Adrenal gland (tissue), 12 donors: ENCODE data around the gene ADAT3. TPM values are rescaled to one million over a fixed set of nuclear protein-coding genes. Genes with fewer than 3 reads are reported as not detected.

Experiments
- DNase-seq, 7 donors: peaks; one replicate each; pipeline ENCODE4 v3.0.0-alpha.2; 2019 to 2020
- H3K27ac ChIP-seq, 5 donors: fragments of 200-600 bp; sonication (generic) in 4 of 5; 1 replicate in 3 of 5; 2 replicates in 2 of 5; pipeline versions ENCODE4 v1.5.1 to v1.8.0; 2016 to 2020; ENCODE audit warnings: mild to moderate bottlenecking in 1 of 5
- H3K27me3 ChIP-seq: fragments of 200-600 bp; 2 replicates; pipeline ENCODE4 v1.8.0; 2021
- H3K36me3 ChIP-seq, 2 donors: fragments of 200-600 bp; replicated peaks in 1 of 2; 1 replicate in 1 of 2; 2 replicates in 1 of 2; pipeline versions ENCODE4 v1.5.1 to v1.8.0; 2018 to 2022
- H3K4me1 ChIP-seq, 2 donors: fragments of 200-600 bp; replicated peaks in 1 of 2; 1 replicate in 1 of 2; 2 replicates in 1 of 2; pipeline versions ENCODE4 v1.5.1 to v1.8.0; 2018 to 2021
- H3K4me3 ChIP-seq, 4 donors: fragments of 200-600 bp; sonication (generic) in 3 of 4; one replicate each; pipeline ENCODE4 v1.5.1; 2016 to 2018
- H3K9me3 ChIP-seq, 3 donors: fragments of 200-600 bp; sonication (generic) in 1 of 3; replicated peaks in 1 of 3; 1 replicate in 2 of 3; 2 replicates in 1 of 3; pipeline versions ENCODE4 v1.5.1 to v1.8.0; 2016 to 2021
- POLR2A ChIP-seq, 2 donors: fragments of 450-650 bp; IDR thresholded peaks; one replicate each; pipeline ENCODE4 v1.6.1; 2017; ENCODE audit warnings: antibody characterized with exemption in 2 of 2, mild to moderate bottlenecking in 2 of 2, moderate library complexity in 1 of 2
- WGBS, 4 donors: extraction: QIAGEN DNeasy Blood & Tissue Kit in 2 of 4; methylation state at CpG; one replicate each; pipeline versions ENCODE4 v1.1.5 to v1.1.7; 2013 to 2017; 5-methylcytosine and 5-hydroxymethylcytosine counted together
- intact Hi-C, 2 donors: fragments of 100-400 bp; cut with DNase I; formaldehyde crosslinking; loops; one replicate each; pipeline versions ENCODE4 v1.14.1 to v1.15.0; 2022 to 2023
- polyA plus RNA-seq, 3 donors: library from polyadenylated mRNA; stranded (reverse); fragments of 200-250 nt in 2 of 3; fragments of 350-450 nt in 1 of 3; fragmentation: Illumina TruSeq in 1 of 3; extraction: RNeasy Lipid Tissue Mini Kit (QIAGEN cat#74804) in 1 of 3; gene quantifications; one replicate each; pipeline ENCODE4 v1.2.3, GENCODE V29; 2013 to 2014
- total RNA-seq, 9 donors: library from RNA; depleted of rRNA in 4 of 9; stranded (reverse); fragments of >200 nt in 4 of 9; fragments of 120-200 nt in 1 of 9; fragmentation: NEBNext Ultra II Directional in 1 of 9; extraction: Animal tissue kit (Norgen Biotek cat#: 25700) in 1 of 9; gene quantifications; one replicate each; pipeline versions ENCODE4 v1.1.0 to v1.2.4, GENCODE V29; 2013 to 2023
- TF ChIP-seq, protein P1 (sequence below), 6 experiments: fragments of 450-650 bp in 4 of 6; fragments of 200-600 bp in 2 of 6; sonication (generic) in 1 of 6; IDR thresholded peaks; 1 replicate in 5 of 6; 2 replicates in 1 of 6; pipeline versions ENCODE4 v1.5.1 to v1.8.0; 2016 to 2021; ENCODE audit warnings: antibody characterized with exemption in 6 of 6, mild to moderate bottlenecking in 2 of 6, moderate library complexity in 1 of 6
- donor health status: healthy with polysubstance abuse.
- donor health status: Bipolar disorder and iron deficiency.
- donor health status: DM: yes; HTN: yes; CAD: no.
- donor health status: DM: no; HTN: no; CAD: no.
- donor health status: DM: no; HTN: no; CAD: no.
- donor health status: DM: yes; HTN: yes; CAD: no.

The ADAT3 gene
- total and polyA plus RNA-seq, 12 donors: 1.7 to 29.6 (median 8.3) TPM; not detected in 1

DNA sequence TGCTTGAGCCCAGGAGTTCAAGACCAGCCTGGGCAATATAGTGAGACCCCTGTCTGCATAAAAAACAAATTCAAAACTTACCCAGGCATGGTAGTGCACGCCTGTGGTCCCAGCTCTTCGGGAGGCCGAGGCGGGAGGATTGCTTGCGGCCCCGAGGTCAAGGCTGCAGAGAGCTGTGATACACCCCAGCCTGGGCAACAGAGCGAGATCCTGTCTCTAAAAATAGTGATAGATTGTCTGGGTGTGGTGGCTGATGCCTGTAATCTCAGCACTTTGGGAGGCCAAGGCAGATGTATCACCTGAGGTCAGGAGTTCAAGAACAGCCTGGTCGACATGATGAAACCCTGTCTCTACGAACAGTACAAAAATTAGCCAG, 37.9 kb upstream of the ADAT3 start:
- 65 to 74% (median 67%) methylated on average over 4 to 9 of the region's 9 CpGs for WGBS, 4 donors

DNA sequence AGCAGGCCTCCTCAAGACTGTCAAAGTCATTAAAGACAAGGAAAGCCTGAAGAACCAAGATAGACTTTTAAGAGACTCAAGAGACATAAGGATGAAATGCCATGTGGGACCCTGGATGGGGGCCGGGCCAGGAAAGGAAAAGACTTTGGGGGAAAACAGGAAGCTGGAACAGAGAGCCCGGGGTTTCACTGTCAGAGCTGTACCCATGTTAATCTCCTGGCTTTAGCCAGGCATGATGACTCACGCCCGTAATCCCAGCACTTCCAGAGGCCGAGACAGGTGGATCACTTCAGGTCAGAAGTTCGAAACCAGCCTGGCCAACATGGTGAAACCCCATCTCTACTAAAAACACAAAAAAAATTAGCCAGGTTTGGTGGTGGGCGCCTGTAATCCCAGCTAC, 36.2 kb upstream of the ADAT3 start:
- 81 to 92% (median 87%) methylated on average over 7 of the region's 7 CpGs for whole genome bisulfite sequencing, 4 donors

More for the DNA sequence above, 37.9 kb upstream of the ADAT3 start:
- H3K4me3 ChIP-seq: no peak overlapping the region
- H3K36me3 ChIP-seq: no peaks in the 10 kb centered on the region
- no peak overlapping the region for H3K27ac ChIP-seq
- TF ChIP-seq, protein P1, sequence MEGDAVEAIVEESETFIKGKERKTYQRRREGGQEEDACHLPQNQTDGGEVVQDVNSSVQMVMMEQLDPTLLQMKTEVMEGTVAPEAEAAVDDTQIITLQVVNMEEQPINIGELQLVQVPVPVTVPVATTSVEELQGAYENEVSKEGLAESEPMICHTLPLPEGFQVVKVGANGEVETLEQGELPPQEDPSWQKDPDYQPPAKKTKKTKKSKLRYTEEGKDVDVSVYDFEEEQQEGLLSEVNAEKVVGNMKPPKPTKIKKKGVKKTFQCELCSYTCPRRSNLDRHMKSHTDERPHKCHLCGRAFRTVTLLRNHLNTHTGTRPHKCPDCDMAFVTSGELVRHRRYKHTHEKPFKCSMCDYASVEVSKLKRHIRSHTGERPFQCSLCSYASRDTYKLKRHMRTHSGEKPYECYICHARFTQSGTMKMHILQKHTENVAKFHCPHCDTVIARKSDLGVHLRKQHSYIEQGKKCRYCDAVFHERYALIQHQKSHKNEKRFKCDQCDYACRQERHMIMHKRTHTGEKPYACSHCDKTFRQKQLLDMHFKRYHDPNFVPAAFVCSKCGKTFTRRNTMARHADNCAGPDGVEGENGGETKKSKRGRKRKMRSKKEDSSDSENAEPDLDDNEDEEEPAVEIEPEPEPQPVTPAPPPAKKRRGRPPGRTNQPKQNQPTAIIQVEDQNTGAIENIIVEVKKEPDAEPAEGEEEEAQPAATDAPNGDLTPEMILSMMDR (IDR thresholded peaks at IDR 0.05): no peak
- no peak for TF ChIP-seq POLR2A (IDR thresholded peaks at IDR 0.05)
- H3K4me1 ChIP-seq: peaks cover 24 to 29% of the 10 kb centered on the region in 2 donors
- H3K9me3 ChIP-seq: no peaks in the 10 kb centered on the region
- no peak for DNase-seq
- H3K27me3 ChIP-seq: no peaks in the 10 kb centered on the region
- intact Hi-C loops: loop anchor here in 1 of 2 donors (10.0 kb wide), 1 partner anchor 57 kb away; no protein-coding TSS in a partner anchor

GRCh38 chr19:1871140-1871597, 34.0 kb upstream of the ADAT3 start:
- H3K27ac ChIP-seq: peak overlapping the region in 3 of 5 donors; percentile 41 to 47 (median 45)
- WGBS, 4 donors: 53 to 70% (median 59%) methylated on average over 1 to 15 of the region's 15 CpGs

More for the DNA sequence above, 36.2 kb upstream of the ADAT3 start:
- Histone ChIP-seq H3K27me3 (no peaks in the 10 kb centered on the region), H3K27ac (no peak overlapping the region), H3K4me1 (peaks cover 37 to 44% of the 10 kb centered on the region in 2 donors), H3K36me3 (no peaks in the 10 kb centered on the region), H3K9me3 (no peaks in the 10 kb centered on the region), H3K4me3 (no peak overlapping the region)
- intact Hi-C loops: loop anchor here in 1 of 2 donors (10.0 kb wide), 1 partner anchor 56 kb away; no protein-coding TSS in a partner anchor
- no peak for DNase-seq
- TF ChIP-seq POLR2A (IDR thresholded peaks at IDR 0.05): no peak
- TF ChIP-seq, protein P1 (IDR thresholded peaks at IDR 0.05): no peak

GRCh38 chr19:1871630-1872029, 33.6 kb upstream of the ADAT3 start:
- no peak for TF ChIP-seq POLR2A (IDR thresholded peaks at IDR 0.05)
- TF ChIP-seq, protein P1 (IDR thresholded peaks at IDR 0.05): no peak
- intact Hi-C loops: no loop called here
- Histone ChIP-seq H3K4me3 (no peak overlapping the region), H3K9me3 (no peaks in the 10 kb centered on the region), H3K27me3 (no peaks in the 10 kb centered on the region), H3K36me3 (no peaks in the 10 kb centered on the region), H3K27ac (peak overlapping the region in 3 of 5 donors; percentile 41 to 47 (median 45)), H3K4me1 (peaks cover 46 to 50% of the 10 kb centered on the region in 2 donors)
- WGBS, 4 donors: 74 to 100% (median 77%) methylated on average over 2 to 13 of the region's 13 CpGs; no CpG with 5 or more reads in 1 of the 4 donors
- peak in 1 of 7 donors; percentile 24 for DNase-seq

More at GRCh38 chr19:1871140-1871597, 34.0 kb upstream of the ADAT3 start:
- intact Hi-C loops: no loop called here
- Histone ChIP-seq H3K4me1 (peaks cover 43 to 46% of the 10 kb centered on the region in 2 donors), H3K27me3 (no peaks in the 10 kb centered on the region), H3K36me3 (no peaks in the 10 kb centered on the region), H3K9me3 (no peaks in the 10 kb centered on the region), H3K4me3 (no peak overlapping the region)
- peak in 4 of 7 donors; percentile 41 to 73 (median 60) for DNase-seq
- peak in 1 of 2 donors; percentile 9 for TF ChIP-seq POLR2A (IDR thresholded peaks at IDR 0.05)
- TF ChIP-seq, protein P1 (IDR thresholded peaks at IDR 0.05): no peak
